ENCODE measurements around the gene ATXN10. TPM values are rescaled to one million over a fixed set of nuclear protein-coding genes. Genes with fewer than 3 reads are reported as not detected.

The ATXN10 gene
- total and polyA plus RNA-seq, 2 of the 13 experiments (the other 11 are each of a cell fraction or from before 2014, with no cell fraction given): 60.1 to 194 TPM

DNA sequence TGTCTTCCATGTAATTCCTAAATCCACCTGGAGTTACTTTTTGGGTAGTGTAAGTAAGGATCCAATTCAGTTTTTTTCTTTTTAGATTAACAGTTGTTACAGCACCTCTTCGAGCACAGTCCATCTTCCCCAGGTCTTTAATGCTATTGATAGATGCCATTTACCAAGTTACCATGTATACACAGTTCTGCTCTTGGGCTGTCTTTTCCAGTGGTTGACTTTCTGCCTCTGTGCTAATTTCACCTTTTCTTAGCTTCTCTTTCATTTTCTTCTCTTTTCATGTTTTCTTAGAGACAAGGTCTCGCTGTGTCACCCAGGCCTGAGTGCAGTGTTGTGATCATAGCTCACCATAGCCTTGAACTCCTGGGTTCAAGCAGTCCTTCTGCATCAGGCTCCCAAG is 12.0 kb downstream of the ATXN10 start:
- FAIRE-seq (no peak), DNase-seq (ENCODE audit: low spot score) (no peak), ATAC-seq (no peak)
- Histone ChIP-seq H3K4me2 (ENCODE audit: low read depth, low read length) (no peak overlapping the region), H3K36me3 (replicated peaks in 1 of 2; ENCODE audit: control insufficient read depth in 1 of 2, insufficient read depth in 2 of 2, low read length in 2 of 2) (0 out of 5 replicates have a peak, but pooled peaks cover 1 to 9% of the 10 kb centered on the region in 2 experiments), H3K27ac (ENCODE audit: extremely low read length, insufficient read depth, low read length) (no peak overlapping the region), H3K79me2 (ENCODE audit: insufficient read depth, low read length) (peaks cover 93% of the 10 kb centered on the region), H3K9me3 (ENCODE audit: low read length) (no peaks in the 10 kb centered on the region), H3K4me3 (replicated peaks in 1 of 3; ENCODE audit: insufficient read depth in 1 of 3, low read depth in 2 of 3, low read length in 3 of 3) (no peak overlapping the region), H3K4me1 (ENCODE audit: insufficient read depth, low read length) (peaks cover 19% of the 10 kb centered on the region), H4K20me1 (ENCODE audit: insufficient read depth, low read length) (peaks cover 12% of the 10 kb centered on the region), H2AFZ (ENCODE audit: low read length) (no peak overlapping the region), H3K9ac (ENCODE audit: insufficient read depth, low read depth, low read length) (no peak overlapping the region), H3K27me3 (ENCODE audit: control insufficient read depth in 1 of 2, insufficient read depth in 2 of 2, low read length in 2 of 2) (no peaks in the 10 kb centered on the region)
- in situ Hi-C loops (cut with HindIII; ENCODE audit: extremely low pct_ligation_motif_present, low pct_unique_long_range_greater_than_20kb) (no loop called here), intact Hi-C loops (cut with micrococcal nuclease; ENCODE audit: unreplicated experiment) (no loop called here)
- TF ChIP-seq THRA (CRISPR knock-in tag; IDR thresholded peaks at IDR 0.05; ENCODE audit: borderline replicate concordance) (no peak), LCORL (IDR thresholded peaks at IDR 0.05) (no peak), LCORL (CRISPR knock-in tag; IDR thresholded peaks at IDR 0.05) (no peak)
- no TSS peak for BruUV-seq (replicated peaks)
- CTCF ChIA-PET (ENCODE audit: low intra/inter-chr PET ratio, low total read pairs): no interaction called here
- 100% methylated on average over 2 of the region's 2 CpGs for WGBS (ENCODE audit: low lambda C conversion rate)
- POLR2A ChIA-PET: no interaction called here

- intact Hi-C loops (cut with micrococcal nuclease; ENCODE audit: unreplicated experiment): no loop called here
- POLR2A ChIA-PET: no interaction called here
- no peak for TF ChIP-seq FIP1L1 (IDR thresholded peaks at IDR 0.05; ENCODE audit: borderline replicate concordance, insufficient read depth, low read depth, low read length)
- TF ChIP-seq ZNF747 (CRISPR knock-in tag; IDR thresholded peaks at IDR 0.05; ENCODE audit: borderline replicate concordance): no peak
- TF ChIP-seq NONO (IDR thresholded peaks at IDR 0.05): no peak
- TF ChIP-seq NONO (CRISPR knock-in tag; conservative IDR thresholded peaks at IDR 0.05): no peak
- TF ChIP-seq ZNF230 (CRISPR knock-in tag; IDR thresholded peaks at IDR 0.05): no peak
- no peak for TF ChIP-seq ZBTB8A (CRISPR knock-in tag; IDR thresholded peaks at IDR 0.05; ENCODE audit: borderline replicate concordance, low read depth)
- no peak for TF ChIP-seq SYNCRIP (IDR thresholded peaks at IDR 0.05; ENCODE audit: insufficient read depth, low read depth, low read length)
- TF ChIP-seq, protein P1, sequence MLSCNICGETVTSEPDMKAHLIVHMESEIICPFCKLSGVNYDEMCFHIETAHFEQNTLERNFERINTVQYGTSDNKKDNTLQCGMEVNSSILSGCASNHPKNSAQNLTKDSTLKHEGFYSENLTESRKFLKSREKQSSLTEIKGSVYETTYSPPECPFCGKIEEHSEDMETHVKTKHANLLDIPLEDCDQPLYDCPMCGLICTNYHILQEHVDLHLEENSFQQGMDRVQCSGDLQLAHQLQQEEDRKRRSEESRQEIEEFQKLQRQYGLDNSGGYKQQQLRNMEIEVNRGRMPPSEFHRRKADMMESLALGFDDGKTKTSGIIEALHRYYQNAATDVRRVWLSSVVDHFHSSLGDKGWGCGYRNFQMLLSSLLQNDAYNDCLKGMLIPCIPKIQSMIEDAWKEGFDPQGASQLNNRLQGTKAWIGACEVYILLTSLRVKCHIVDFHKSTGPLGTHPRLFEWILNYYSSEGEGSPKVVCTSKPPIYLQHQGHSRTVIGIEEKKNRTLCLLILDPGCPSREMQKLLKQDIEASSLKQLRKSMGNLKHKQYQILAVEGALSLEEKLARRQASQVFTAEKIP (CRISPR knock-in tag; IDR thresholded peaks at IDR 0.05; ENCODE audit: borderline replicate concordance): no peak
- TF ChIP-seq PATZ1 (CRISPR knock-in tag; IDR thresholded peaks at IDR 0.05): no peak
These were observed 12.5 kb downstream of the ATXN10 start for GRCh38 chr22:45684169-45684568.

More at GRCh38 chr22:45684169-45684568, 12.5 kb downstream of the ATXN10 start:
- no TSS peak for BruUV-seq (replicated peaks)
- H3K27me3 ChIP-seq (ENCODE audit: control insufficient read depth in 1 of 2, insufficient read depth in 2 of 2, low read length in 2 of 2): no peaks in the 10 kb centered on the region
- 98% methylated on average over 4 of the region's 4 CpGs for WGBS (ENCODE audit: low lambda C conversion rate)
- no peaks in the 10 kb centered on the region for H3K9me3 ChIP-seq (ENCODE audit: low read length)
- in situ Hi-C loops (cut with HindIII; ENCODE audit: extremely low pct_ligation_motif_present, low pct_unique_long_range_greater_than_20kb): no loop called here
- no peak overlapping the region for H3K9ac ChIP-seq (ENCODE audit: insufficient read depth, low read depth, low read length)
- ATAC-seq (no peak), DNase-seq (ENCODE audit: low spot score) (no peak), FAIRE-seq (no peak)
- no peak overlapping the region for H2AFZ ChIP-seq (ENCODE audit: low read length)
- no peak overlapping the region for H3K4me2 ChIP-seq (ENCODE audit: low read depth, low read length)
- CTCF ChIA-PET (ENCODE audit: low intra/inter-chr PET ratio, low total read pairs): no interaction called here
- H3K27ac ChIP-seq (ENCODE audit: extremely low read length, insufficient read depth, low read length): no peak overlapping the region
- H3K36me3 ChIP-seq (replicated peaks in 1 of 2; ENCODE audit: control insufficient read depth in 1 of 2, insufficient read depth in 2 of 2, low read length in 2 of 2): peaks cover 1 to 6% of the 10 kb centered on the region in 2 experiments; a peak in 1 of 5 replicates
- no peak overlapping the region for H3K4me3 ChIP-seq (replicated peaks in 1 of 3; ENCODE audit: insufficient read depth in 1 of 3, low read depth in 2 of 3, low read length in 3 of 3)
- H3K4me1 ChIP-seq (ENCODE audit: insufficient read depth, low read length): peaks cover 17% of the 10 kb centered on the region
- H3K79me2 ChIP-seq (ENCODE audit: insufficient read depth, low read length): peaks cover 93% of the 10 kb centered on the region
- H4K20me1 ChIP-seq (ENCODE audit: insufficient read depth, low read length): peaks cover 12% of the 10 kb centered on the region

Measured in HepG2 (cell line).